Adrenal gland (tissue), 5 donors: ENCODE data around the gene SERPINA3.

Source experiments
- POLR2A ChIP-seq, 2 donors: fragments of 450-650 bp; IDR thresholded peaks; one replicate each; pipeline ENCODE4 v1.6.1; 2017; ENCODE audit warnings: antibody characterized with exemption in 2 of 2, mild to moderate bottlenecking in 2 of 2, moderate library complexity in 1 of 2
- TF ChIP-seq, protein P1 (sequence below), 6 experiments: fragments of 450-650 bp in 4 of 6; fragments of 200-600 bp in 2 of 6; sonication (generic) in 1 of 6; IDR thresholded peaks; 1 replicate in 5 of 6; 2 replicates in 1 of 6; pipeline versions ENCODE4 v1.5.1 to v1.8.0; 2016 to 2021; ENCODE audit warnings: antibody characterized with exemption in 6 of 6, mild to moderate bottlenecking in 2 of 6, moderate library complexity in 1 of 6
- donor health status: DM: no; HTN: no; CAD: no.

DNA sequence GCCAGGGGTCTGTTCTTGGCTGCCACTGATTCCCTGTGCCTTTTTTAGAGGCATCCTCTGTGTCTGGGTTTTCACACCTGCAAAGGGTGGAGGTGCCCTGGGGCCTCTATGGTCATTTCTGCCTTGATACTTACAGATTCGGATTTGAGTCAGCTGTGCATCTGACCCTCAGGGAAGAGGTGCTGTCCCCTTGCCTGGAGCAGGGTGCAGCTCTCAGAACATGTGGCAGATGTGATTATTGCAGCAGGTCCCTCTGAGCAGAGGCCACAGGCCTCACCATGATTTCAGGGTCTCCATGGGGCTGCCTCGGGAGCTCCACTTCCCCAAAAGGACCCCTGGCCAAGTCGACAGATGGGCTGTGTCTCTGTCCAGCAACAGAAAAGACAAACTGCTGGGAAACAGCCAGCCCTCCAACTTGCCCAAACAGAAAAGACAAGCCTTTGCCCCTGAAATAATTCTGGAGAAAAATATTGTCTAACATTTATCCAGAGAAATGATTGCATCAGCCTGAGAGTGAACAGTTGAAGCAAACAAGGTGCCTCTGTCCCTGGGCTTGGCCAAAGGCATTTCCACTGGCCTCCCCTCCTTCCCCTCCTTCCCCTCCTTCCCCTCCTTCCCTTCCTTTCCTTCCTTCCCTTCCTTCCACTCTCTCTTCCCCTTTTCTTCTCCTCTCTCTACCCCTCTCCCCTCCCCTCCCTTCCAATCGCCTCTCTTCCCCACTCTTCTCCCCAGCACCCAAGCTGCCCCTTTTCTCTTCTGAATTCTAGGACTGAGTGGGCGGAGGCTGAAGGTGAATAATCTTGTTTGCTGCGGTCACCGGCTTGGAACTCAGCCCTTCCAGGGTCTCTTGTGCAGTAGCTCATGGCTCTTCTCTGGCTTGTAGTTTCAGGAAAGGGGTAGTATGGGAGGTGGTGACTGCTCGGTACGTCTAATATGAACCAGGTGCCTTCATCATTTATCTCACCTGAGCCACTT is 676 bp downstream of the SERPINA3 start:
- TF ChIP-seq, protein P1, sequence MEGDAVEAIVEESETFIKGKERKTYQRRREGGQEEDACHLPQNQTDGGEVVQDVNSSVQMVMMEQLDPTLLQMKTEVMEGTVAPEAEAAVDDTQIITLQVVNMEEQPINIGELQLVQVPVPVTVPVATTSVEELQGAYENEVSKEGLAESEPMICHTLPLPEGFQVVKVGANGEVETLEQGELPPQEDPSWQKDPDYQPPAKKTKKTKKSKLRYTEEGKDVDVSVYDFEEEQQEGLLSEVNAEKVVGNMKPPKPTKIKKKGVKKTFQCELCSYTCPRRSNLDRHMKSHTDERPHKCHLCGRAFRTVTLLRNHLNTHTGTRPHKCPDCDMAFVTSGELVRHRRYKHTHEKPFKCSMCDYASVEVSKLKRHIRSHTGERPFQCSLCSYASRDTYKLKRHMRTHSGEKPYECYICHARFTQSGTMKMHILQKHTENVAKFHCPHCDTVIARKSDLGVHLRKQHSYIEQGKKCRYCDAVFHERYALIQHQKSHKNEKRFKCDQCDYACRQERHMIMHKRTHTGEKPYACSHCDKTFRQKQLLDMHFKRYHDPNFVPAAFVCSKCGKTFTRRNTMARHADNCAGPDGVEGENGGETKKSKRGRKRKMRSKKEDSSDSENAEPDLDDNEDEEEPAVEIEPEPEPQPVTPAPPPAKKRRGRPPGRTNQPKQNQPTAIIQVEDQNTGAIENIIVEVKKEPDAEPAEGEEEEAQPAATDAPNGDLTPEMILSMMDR (IDR thresholded peaks at IDR 0.05): no peak
- no peak for TF ChIP-seq POLR2A (IDR thresholded peaks at IDR 0.05)
